Loucy (cell line): ENCODE results near the gene LMF1.
"Not testable (repeated sequence)": the region's sequence is repeated elsewhere in the genome, so short reads cannot be mapped to it uniquely, and the experiment has no call there.

ENCODE experiments used
- H2AFZ ChIP-seq: fragments of 200-600 bp; sonication (generic); 2 replicates; pipeline ENCODE4 v1.6.0; 2016; ENCODE audit warnings: antibody characterized with exemption, mild to moderate bottlenecking, low read length, moderate library complexity
- H3F3A ChIP-seq: fragments of 200-600 bp; 2 replicates; pipeline ENCODE4 v1.6.0; 2016; ENCODE audit warnings: antibody characterized with exemption, low read depth, mild to moderate bottlenecking
- H3K27me3 ChIP-seq: fragments of 200-600 bp; sonication (generic); 2 replicates; pipeline ENCODE4 v1.6.1; 2014; ENCODE audit warnings: low read length, mild to moderate bottlenecking; ENCODE audit not compliant: insufficient read depth, poor library complexity, severe bottlenecking
- H3K36me3 ChIP-seq: fragments of 200-600 bp; sonication (generic); 2 replicates; pipeline ENCODE4 v1.6.1; 2016; ENCODE audit warnings: low read length; ENCODE audit not compliant: insufficient read depth
- H3K4me1 ChIP-seq: fragments of 200-600 bp; sonication (generic); 2 replicates; pipeline ENCODE4 v1.5.1; 2014; ENCODE audit warnings: low read length, mild to moderate bottlenecking; ENCODE audit not compliant: insufficient read depth, poor library complexity, severe bottlenecking
- H3K4me2 ChIP-seq: fragments of 200-600 bp; sonication (generic); 2 replicates; pipeline ENCODE4 v1.6.0; 2014; ENCODE audit warnings: antibody characterized with exemption, low read length, low read depth, mild to moderate bottlenecking; ENCODE audit not compliant: poor library complexity, severe bottlenecking
- H3K4me3 ChIP-seq: fragments of 200-600 bp; sonication (generic); 2 replicates; pipeline ENCODE4 v1.5.1; 2014; ENCODE audit warnings: low read length, mild to moderate bottlenecking, mixed read lengths; ENCODE audit not compliant: poor library complexity, severe bottlenecking
- H3K79me2 ChIP-seq: fragments of 200-600 bp; sonication (generic); 2 replicates; pipeline ENCODE4 v1.6.1; 2014; ENCODE audit warnings: low read length; ENCODE audit not compliant: insufficient read depth
- H3K9ac ChIP-seq: fragments of 200-600 bp; sonication (generic); 2 replicates; pipeline ENCODE4 v1.6.0; 2014; ENCODE audit warnings: mild to moderate bottlenecking, low read depth, low read length, moderate library complexity; ENCODE audit not compliant: poor library complexity, severe bottlenecking
- H3K9me2 ChIP-seq: fragments of 200-600 bp; sonication (generic); replicated peaks from 2 replicates; pipeline ENCODE4 v1.6.1; 2016; ENCODE audit warnings: low read depth, low read length, mixed read lengths
- H3K9me3 ChIP-seq: fragments of 200-600 bp; sonication (generic); 2 replicates; pipeline ENCODE4 v1.6.1; 2014; ENCODE audit warnings: mild to moderate bottlenecking, antibody characterized with exemption, low read length, low read depth; ENCODE audit not compliant: insufficient read depth
- H4K20me1 ChIP-seq: fragments of 200-600 bp; sonication (generic); 2 replicates; pipeline ENCODE4 v1.6.0; 2014; ENCODE audit warnings: antibody characterized with exemption, low read length, mild to moderate bottlenecking; ENCODE audit not compliant: insufficient read depth, poor library complexity, severe bottlenecking
- CTCF ChIP-seq: fragments of 200-600 bp; sonication (generic); conservative IDR thresholded peaks from 2 replicates; pipeline ENCODE4 v1.5.1; 2014; ENCODE audit warnings: mild to moderate bottlenecking, antibody characterized with exemption, low read length
- EZH2phosphoT487 ChIP-seq: fragments of 200-600 bp; IDR thresholded peaks from 2 replicates; pipeline ENCODE4 v1.6.1; 2018; ENCODE audit warnings: antibody characterized with exemption, mild to moderate bottlenecking, moderate library complexity, borderline replicate concordance

Gene LMF1

GRCh38 chr16:838741-839140 lies 132.0 kb downstream of the LMF1 start:
- TF ChIP-seq CTCF = no peak
- TF ChIP-seq EZH2phosphoT487 = no peak
- H3F3A ChIP-seq = no peaks in the 10 kb centered on the region
- no peaks in the 10 kb centered on the region for H3K36me3 ChIP-seq
- no peaks in the 10 kb centered on the region for H3K9me2 ChIP-seq
- no peaks in the 10 kb centered on the region for H3K27me3 ChIP-seq
- no peak overlapping the region for H3K4me2 ChIP-seq
- no peak overlapping the region for H2AFZ ChIP-seq
- H3K4me3 ChIP-seq = no peak overlapping the region
- no peaks in the 10 kb centered on the region for H3K4me1 ChIP-seq
- H3K79me2 ChIP-seq = no peaks in the 10 kb centered on the region
- H3K9ac ChIP-seq = no peak overlapping the region
- no peaks in the 10 kb centered on the region; the same call in 1 of the 2 replicates for H3K9me3 ChIP-seq
- no peaks in the 10 kb centered on the region for H4K20me1 ChIP-seq

- H3K9me3 ChIP-seq, H3K9ac ChIP-seq, H3K9me2 ChIP-seq, H3F3A ChIP-seq, H4K20me1 ChIP-seq, H3K4me3 ChIP-seq, H3K4me1 ChIP-seq, H3K27me3 ChIP-seq, H3K4me2 ChIP-seq, H3K79me2 ChIP-seq, H3K36me3 ChIP-seq, H2AFZ ChIP-seq: not testable (repeated sequence)
Measured at GRCh38 chr16:836822-837221, 134.0 kb downstream of the LMF1 start.

- H3K4me3 ChIP-seq = no peak overlapping the region
- H3K27me3 ChIP-seq = no peaks in the 10 kb centered on the region
- no peak overlapping the region for H3K9ac ChIP-seq
- no peaks in the 10 kb centered on the region; the same call in 1 of the 2 replicates for H3K9me3 ChIP-seq
- H4K20me1 ChIP-seq = no peaks in the 10 kb centered on the region
- TF ChIP-seq CTCF = no peak
- no peak for TF ChIP-seq EZH2phosphoT487
- H3K4me2 ChIP-seq = no peak overlapping the region
- H3K36me3 ChIP-seq = no peaks in the 10 kb centered on the region
- H3K79me2 ChIP-seq = no peaks in the 10 kb centered on the region
- H3K9me2 ChIP-seq = no peaks in the 10 kb centered on the region
- no peak overlapping the region for H2AFZ ChIP-seq
- H3F3A ChIP-seq = no peaks in the 10 kb centered on the region
- no peaks in the 10 kb centered on the region for H3K4me1 ChIP-seq
Measured at GRCh38 chr16:836221-836620, 134.6 kb downstream of the LMF1 start.

- H3K4me2 ChIP-seq = no peak overlapping the region
- H3K79me2 ChIP-seq = no peaks in the 10 kb centered on the region
- H3K4me1 ChIP-seq = no peaks in the 10 kb centered on the region
- H3K9me3 ChIP-seq = no peaks in the 10 kb centered on the region; the same call in 1 of the 2 replicates
- no peaks in the 10 kb centered on the region for H3K9me2 ChIP-seq
- no peaks in the 10 kb centered on the region for H3F3A ChIP-seq
- TF ChIP-seq CTCF (no peak), EZH2phosphoT487 (no peak)
- H2AFZ ChIP-seq = no peak overlapping the region
- no peaks in the 10 kb centered on the region for H3K36me3 ChIP-seq
- no peak overlapping the region for H3K4me3 ChIP-seq
- H4K20me1 ChIP-seq = no peaks in the 10 kb centered on the region
- no peaks in the 10 kb centered on the region for H3K27me3 ChIP-seq
- no peak overlapping the region for H3K9ac ChIP-seq
Measured at GRCh38 chr16:835373-835772, 135.4 kb downstream of the LMF1 start.
